Breast epithelium (tissue), 3 donors: ENCODE data around the gene ZNF609.

Source experiments
- CTCF ChIP-seq, 3 donors: fragments of 450-650 bp; IDR thresholded peaks; one replicate each; pipeline ENCODE4 v1.5.1; 2016 to 2017; ENCODE audit warnings: antibody characterized with exemption in 3 of 3, mild to moderate bottlenecking in 3 of 3, moderate library complexity in 3 of 3
- POLR2A ChIP-seq: fragments of 450-650 bp; IDR thresholded peaks from one replicate; pipeline ENCODE4 v1.6.1; 2016; ENCODE audit warnings: antibody characterized with exemption, mild to moderate bottlenecking, moderate library complexity
- POLR2AphosphoS5 ChIP-seq, 3 donors: sonication (generic); formaldehyde crosslinking; IDR thresholded peaks; one replicate each; pipeline ENCODE4 v1.6.1; 2017; ENCODE audit warnings: antibody characterized with exemption in 3 of 3

GRCh38 chr15:64712353-64712752 is 252.0 kb downstream of the ZNF609 start:
- TF ChIP-seq CTCF (IDR thresholded peaks at IDR 0.05) = no peak
- no peak for TF ChIP-seq POLR2A
- no peak for TF ChIP-seq POLR2AphosphoS5 (IDR thresholded peaks at IDR 0.05)
